ENCODE measurements around the gene CLIC4. TPM values are rescaled to one million over a fixed set of nuclear protein-coding genes. Genes with fewer than 3 reads are reported as not detected.

CLIC4 gene
- total and polyA plus RNA-seq, 2 of the 8 experiments (the other 6 are each of a cell fraction or from before 2014, with no cell fraction given) = 77.5 to 293 TPM

DNA sequence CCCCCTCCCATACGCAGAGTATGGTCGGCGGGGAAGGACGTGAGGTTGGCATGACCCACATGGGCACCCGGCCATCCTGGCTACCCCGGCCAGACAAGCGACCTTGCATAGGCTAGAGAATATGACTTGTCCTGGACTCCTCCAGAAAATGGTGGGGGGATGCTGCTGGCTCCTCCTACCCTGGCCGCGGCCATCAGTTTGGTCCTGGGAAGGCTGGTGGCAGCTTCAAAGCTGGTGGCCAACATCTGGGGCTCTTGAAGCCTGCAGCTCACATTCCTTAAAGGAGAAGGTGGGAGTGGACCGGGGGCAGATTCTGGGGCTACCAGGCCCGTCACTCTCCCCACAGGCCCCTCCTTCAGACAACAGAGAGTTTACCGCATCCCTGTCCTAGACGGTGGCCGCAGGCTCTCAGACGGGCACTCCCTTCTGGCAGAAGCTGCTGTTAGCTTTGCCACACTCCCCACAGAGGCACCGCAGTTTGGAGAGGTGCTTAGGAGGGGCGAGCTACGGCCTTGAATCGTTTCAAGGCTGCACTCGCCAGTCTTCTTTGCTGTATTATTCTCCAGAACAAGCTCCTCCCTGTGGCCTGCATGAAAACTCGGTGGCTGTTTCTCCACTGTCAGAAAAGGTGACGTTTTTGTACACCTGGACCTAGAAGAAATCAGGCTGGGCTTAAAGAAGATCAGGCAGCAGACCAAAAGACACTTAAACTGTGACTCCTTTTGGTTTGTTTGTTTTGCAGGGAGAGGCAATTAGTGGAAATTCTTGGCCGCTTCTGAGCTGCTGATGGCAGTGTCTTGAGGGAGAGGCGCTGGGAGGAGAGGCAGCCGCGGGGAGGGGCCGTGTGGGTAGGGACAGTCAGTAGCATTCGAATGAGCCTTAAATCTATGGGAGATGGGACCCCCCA, 116.8 kb downstream of the CLIC4 start (continued):
- TF ChIP-seq CHD7 (IDR thresholded peaks at IDR 0.05; ENCODE audit: insufficient replicate concordance, low read length) (no peak), POLR2A (IDR thresholded peaks at IDR 0.05; ENCODE audit: control extremely low read depth in 1 of 2, low read depth in 2 of 2, low read length in 2 of 2) (no peak), CTCF (IDR thresholded peaks at IDR 0.05; ENCODE audit: control extremely low read depth in 1 of 3, insufficient read depth in 1 of 3, low read depth in 1 of 3, low read length in 3 of 3) (no peak)
